GM18867 (cell line): ENCODE results near the gene CYB5A.
"Not testable (repeated sequence)": the region's sequence is repeated elsewhere in the genome, so short reads cannot be mapped to it uniquely, and the experiment has no call there.

Source experiments
- ATAC-seq: cut with Tn5 transposase; IDR thresholded peaks from one replicate; pipeline ENCODE4 v1.9.1; 2021; ENCODE audit warnings: mild to moderate bottlenecking, moderate library complexity; ENCODE audit not compliant: unreplicated experiment

CYB5A gene

GRCh38 chr18:74291771-74292540 is at the start of gene CYB5A:
Gene CYB5A, minus strand, starts transcription at chr18:74291963. Its CDS starts 88 bp downstream, at chr18:74291875.
- ATAC-seq, result peak; percentile 99

GRCh38 chr18:74337912-74338309 is 46.1 kb upstream of the CYB5A start:
- no peak for ATAC-seq

GRCh38 chr18:74337155-74337911 is 45.6 kb upstream of the CYB5A start:
- no peak for ATAC-seq

GRCh38 chr18:74336656-74337055 is 44.9 kb upstream of the CYB5A start:
- no peak for ATAC-seq

- ATAC-seq, result peak; percentile 58
Measured at GRCh38 chr18:74334242-74334893, 42.6 kb upstream of the CYB5A start.

GRCh38 chr18:74333091-74333490 is 41.3 kb upstream of the CYB5A start:
- no peak for ATAC-seq

- ATAC-seq, result peak; percentile 60
Measured at GRCh38 chr18:74331404-74331803, 39.6 kb upstream of the CYB5A start.

- no peak for ATAC-seq
Measured at GRCh38 chr18:74329688-74330205, 38.0 kb upstream of the CYB5A start.

GRCh38 chr18:74328206-74328605 is 36.4 kb upstream of the CYB5A start:
- no peak for ATAC-seq

GRCh38 chr18:74326791-74327190 is 35.0 kb upstream of the CYB5A start:
- ATAC-seq, result not testable (repeated sequence)

GRCh38 chr18:74326231-74326630 is 34.5 kb upstream of the CYB5A start:
- ATAC-seq, result no peak

- no peak for ATAC-seq
Measured at GRCh38 chr18:74316257-74317170, 24.8 kb upstream of the CYB5A start.

GRCh38 chr18:74315464-74316256 is 23.9 kb upstream of the CYB5A start, which contains the start of gene C18orf63:
Gene C18orf63, plus strand, starts transcription at chr18:74315839. Its CDS starts 2,027 bp downstream, at chr18:74317866.
- no peak for ATAC-seq

GRCh38 chr18:74314759-74315463 is 23.1 kb upstream of the CYB5A start:
- ATAC-seq, result no peak

GRCh38 chr18:74311000-74311399 is 19.2 kb upstream of the CYB5A start:
- ATAC-seq, result no peak

- peak; percentile 96 for ATAC-seq
Measured at GRCh38 chr18:74310411-74310810, 18.6 kb upstream of the CYB5A start.

- no peak for ATAC-seq
Measured at GRCh38 chr18:74303936-74304335, 12.2 kb upstream of the CYB5A start.

GRCh38 chr18:74303306-74303705 is 11.5 kb upstream of the CYB5A start:
- no peak for ATAC-seq

GRCh38 chr18:74299746-74300145 is 8.0 kb upstream of the CYB5A start:
- no peak for ATAC-seq
